Ishikawa (cell line): ENCODE results near the gene TAS2R60.

ENCODE experiments used
- CEBPB ChIP-seq: IDR thresholded peaks from 2 replicates; pipeline ENCODE4 v1.6.1; 2012
- CREB1 ChIP-seq: IDR thresholded peaks from 2 replicates; pipeline ENCODE4 v1.6.1; 2012; ENCODE audit warnings: low read depth
- EP300 ChIP-seq: IDR thresholded peaks from 2 replicates; pipeline ENCODE4 v1.6.1; 2012; ENCODE audit warnings: borderline replicate concordance
- FOXM1 ChIP-seq: IDR thresholded peaks from 2 replicates; pipeline ENCODE4 v1.6.1; 2012; ENCODE audit warnings: low read depth, borderline replicate concordance
- MAX ChIP-seq: IDR thresholded peaks from 2 replicates; pipeline ENCODE4 v1.6.1; 2012
- NFIC ChIP-seq: IDR thresholded peaks from 2 replicates; pipeline ENCODE4 v1.6.1; 2012
- RAD21 ChIP-seq: IDR thresholded peaks from 2 replicates; pipeline ENCODE4 v1.6.1; 2012; ENCODE audit warnings: low read depth
- REST ChIP-seq: IDR thresholded peaks from 2 replicates; pipeline ENCODE4 v1.6.1; 2012; ENCODE audit warnings: low read depth, mild to moderate bottlenecking
- TAF1 ChIP-seq: IDR thresholded peaks from 2 replicates; pipeline ENCODE4 v1.6.1; 2012; ENCODE audit warnings: low read depth, mild to moderate bottlenecking
- TEAD4 ChIP-seq: IDR thresholded peaks from 2 replicates; pipeline ENCODE4 v1.6.1; 2012
- YY1 ChIP-seq: IDR thresholded peaks from 2 replicates; pipeline ENCODE4 v1.6.1; 2012; ENCODE audit warnings: low read depth
- TF ChIP-seq, protein P1 (sequence below): IDR thresholded peaks from 2 replicates; pipeline ENCODE4 v1.6.1; 2012

DNA sequence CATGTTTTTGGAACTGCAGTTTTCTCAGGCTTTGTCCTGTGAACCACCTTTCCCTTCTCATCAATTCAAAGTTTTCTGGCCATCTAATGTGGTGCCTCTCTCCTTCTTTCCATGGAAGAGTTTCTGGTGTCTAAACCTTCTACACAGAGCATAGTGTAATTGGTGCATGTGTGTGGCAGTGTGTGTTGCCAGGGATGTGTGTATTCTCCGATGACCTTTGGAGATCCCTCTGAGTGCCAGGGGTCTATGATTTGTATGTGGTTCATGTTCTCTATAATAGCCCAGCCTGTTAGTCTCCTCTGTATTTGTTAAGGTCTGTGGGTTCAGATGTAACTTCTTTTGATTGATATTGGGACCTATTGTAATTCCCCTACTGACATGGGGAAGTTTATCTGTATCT, 1.5 kb downstream of the TAS2R60 start:
- TF ChIP-seq MAX (no peak), YY1 (no peak), EP300 (no peak), RAD21 (no peak), CEBPB (no peak), NFIC (no peak), TAF1 (no peak), TEAD4 (no peak), REST (no peak), CREB1 (no peak), FOXM1 (no peak)
- TF ChIP-seq, protein P1, sequence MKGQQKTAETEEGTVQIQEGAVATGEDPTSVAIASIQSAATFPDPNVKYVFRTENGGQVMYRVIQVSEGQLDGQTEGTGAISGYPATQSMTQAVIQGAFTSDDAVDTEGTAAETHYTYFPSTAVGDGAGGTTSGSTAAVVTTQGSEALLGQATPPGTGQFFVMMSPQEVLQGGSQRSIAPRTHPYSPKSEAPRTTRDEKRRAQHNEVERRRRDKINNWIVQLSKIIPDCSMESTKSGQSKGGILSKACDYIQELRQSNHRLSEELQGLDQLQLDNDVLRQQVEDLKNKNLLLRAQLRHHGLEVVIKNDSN, result no peak
